ENCODE results near the gene EIF1B.

GRCh38 chr3:40312661-40313226, 3.2 kb downstream of the EIF1B start:
- TF ChIP-seq POLR2A (IDR thresholded peaks at IDR 0.05) (no peak), CTCF (IDR thresholded peaks at IDR 0.05) (no peak)
